SK-N-SH (cell line): Measurements from ENCODE around the gene PANK4. TPM values are rescaled to one million over a fixed set of nuclear protein-coding genes. Genes with fewer than 3 reads are reported as not detected.
A peak's percentile ranks its signal among the peaks of the same experiment; 100 is the strongest.

Experiments
- CTCF ChIA-PET: fragments of 300-600, 350-600 bp; formaldehyde crosslinking; extraction: SDS; loops from one replicate; lab custom pipeline; 2021; lab: Yijun Ruan, JAX
- POLR2A ChIA-PET: fragments of 350-600 bp; sonication (Branson Sonifier 250); formaldehyde crosslinking; extraction: SDS; loops from one replicate; lab custom pipeline; 2020; ENCODE audit warnings: antibody characterized with exemption, inconsistent platforms; lab: Yijun Ruan, JAX
- DNase-seq: peaks from one replicate; pipeline ENCODE4 v3.0.0; 2012
- H2AFZ ChIP-seq: fragments of 200-600 bp; sonication (generic); 2 replicates; pipeline ENCODE4 v1.8.1; 2016; ENCODE audit warnings: antibody characterized with exemption, mild to moderate bottlenecking, low read depth
- H3F3A ChIP-seq: fragments of 200-600 bp; sonication (generic); replicated peaks from 2 replicates; pipeline ENCODE3; 2016; ENCODE audit warnings: antibody characterized with exemption, mild to moderate bottlenecking; ENCODE audit not compliant: insufficient read depth
- H3K27ac ChIP-seq, 2 experiments: fragments of 200-500 bp in 1 of 2; fragments of 200-600 bp in 1 of 2; sonication (Bioruptor generic) in 1 of 2; sonication (generic), shearing (Covaris generic) in 1 of 2; 2 replicates each; pipeline versions ENCODE4 v1.5.1 to v1.6.1; 2014 to 2016; ENCODE audit warnings: low read depth in 2 of 2, inconsistent platforms in 1 of 2, low read length in 1 of 2, mild to moderate bottlenecking in 1 of 2, mixed read lengths in 1 of 2
- H3K27me3 ChIP-seq: fragments of 200-600 bp; sonication (generic), shearing (Covaris generic); 2 replicates; pipeline ENCODE4 v1.6.1; 2016; ENCODE audit warnings: mixed run types; ENCODE audit not compliant: insufficient read depth
- H3K36me3 ChIP-seq, 2 experiments: fragments of 200-500 bp in 1 of 2; fragments of 200-600 bp in 1 of 2; sonication (Bioruptor generic) in 1 of 2; sonication (generic) in 1 of 2; replicated peaks in 1 of 2; 2 replicates each; pipeline versions ENCODE3 to v1.5.1; 2014 to 2016; ENCODE audit warnings: low read length in 1 of 2, mild to moderate bottlenecking in 1 of 2; ENCODE audit not compliant: insufficient read depth in 2 of 2, control insufficient read depth in 1 of 2
- H3K4me1 ChIP-seq, 2 experiments: fragments of 200-500 bp in 1 of 2; fragments of 200-600 bp in 1 of 2; sonication (Bioruptor generic) in 1 of 2; sonication (generic), shearing (Covaris generic) in 1 of 2; 2 replicates each; pipeline versions ENCODE4 v1.5.1 to v1.6.1; 2014 to 2016; ENCODE audit warnings: low read depth in 1 of 2, low read length in 1 of 2, mixed run types in 1 of 2; ENCODE audit not compliant: insufficient read depth in 2 of 2, control insufficient read depth in 1 of 2
- H3K4me2 ChIP-seq: fragments of 200-600 bp; sonication (generic), shearing (Covaris generic); 2 replicates; pipeline ENCODE4 v1.6.1; 2017; ENCODE audit warnings: mixed run types
- H3K4me3 ChIP-seq, 2 experiments: fragments of 200-500 bp in 1 of 2; fragments of 200-600 bp in 1 of 2; sonication (Bioruptor generic) in 1 of 2; sonication (generic), shearing (Covaris generic) in 1 of 2; 2 replicates each; pipeline versions ENCODE4 v1.5.1 to v1.8.1; 2014 to 2016; ENCODE audit warnings: low read depth in 2 of 2, inconsistent platforms in 1 of 2, low read length in 1 of 2, mild to moderate bottlenecking in 1 of 2, mixed read lengths in 1 of 2, moderate library complexity in 1 of 2
- H3K79me2 ChIP-seq: fragments of 200-600 bp; sonication (generic); 2 replicates; pipeline ENCODE4 v1.8.1; 2017; ENCODE audit warnings: mild to moderate bottlenecking; ENCODE audit not compliant: insufficient read depth
- H3K9ac ChIP-seq: fragments of 200-600 bp; sonication (generic); 2 replicates; pipeline ENCODE4 v1.6.1; 2017; ENCODE audit warnings: mixed run types
- H3K9me2 ChIP-seq: fragments of 200-600 bp; sonication (generic); 2 replicates; pipeline ENCODE4 v1.6.1; 2017; ENCODE audit warnings: mixed run types
- H3K9me3 ChIP-seq: fragments of 200-600 bp; sonication (generic); 2 replicates; pipeline ENCODE4 v1.6.1; 2017; ENCODE audit warnings: mixed run types, mild to moderate bottlenecking, moderate library complexity
- H4K20me1 ChIP-seq: fragments of 200-600 bp; sonication (generic); 2 replicates; pipeline ENCODE4 v1.6.1; 2017; ENCODE audit warnings: mild to moderate bottlenecking, mixed run types; ENCODE audit not compliant: insufficient read depth
- ELF1 ChIP-seq: IDR thresholded peaks from 2 replicates; pipeline ENCODE4 v1.4.0; 2012
- EP300 ChIP-seq, 2 experiments: IDR thresholded peaks; 2 replicates each; pipeline versions ENCODE4 v1.4.0 to v1.6.1; 2012; ENCODE audit warnings: borderline replicate concordance in 1 of 2, low read depth in 1 of 2, low read length in 1 of 2
- EZH2phosphoT487 ChIP-seq: fragments of 200-600 bp; sonication (generic); IDR thresholded peaks from 2 replicates; pipeline ENCODE4 v1.6.1; 2017; ENCODE audit warnings: low read depth, mixed run types, mild to moderate bottlenecking, antibody characterized with exemption, moderate library complexity, borderline replicate concordance
- GABPA ChIP-seq: IDR thresholded peaks from 2 replicates; pipeline ENCODE4 v1.4.0; 2012; ENCODE audit warnings: low read depth, mild to moderate bottlenecking
- GATA2 ChIP-seq: sonication (generic); formaldehyde crosslinking; IDR thresholded peaks from 2 replicates; pipeline ENCODE4 v1.5.0; 2020; ENCODE audit warnings: mild to moderate bottlenecking, missing genetic modification reagents
- MEF2A ChIP-seq: IDR thresholded peaks from 2 replicates; pipeline ENCODE4 v1.4.0; 2012; ENCODE audit warnings: low read depth, borderline replicate concordance
- MXI1 ChIP-seq: IDR thresholded peaks from 2 replicates; pipeline ENCODE4 v1.6.1; 2012; ENCODE audit warnings: mild to moderate bottlenecking, low read depth, low read length, improper control_type of control experiment
- PBX3 ChIP-seq: IDR thresholded peaks from 2 replicates; pipeline ENCODE4; 2012
- POLR2AphosphoS5 ChIP-seq: IDR thresholded peaks from 2 replicates; pipeline ENCODE4 v1.6.1; 2012; ENCODE audit warnings: low read depth, low read length
- RAD21 ChIP-seq: IDR thresholded peaks from 2 replicates; pipeline ENCODE4 v1.6.1; 2012; ENCODE audit warnings: mild to moderate bottlenecking, low read length
- RXRA ChIP-seq: IDR thresholded peaks from 2 replicates; pipeline ENCODE4 v1.4.0; 2012; ENCODE audit warnings: low read depth, mild to moderate bottlenecking, borderline replicate concordance
- TAF1 ChIP-seq: IDR thresholded peaks from 2 replicates; pipeline ENCODE4 v1.6.1; 2012; ENCODE audit warnings: low read depth, mild to moderate bottlenecking, low read length, moderate library complexity, borderline replicate concordance
- WGBS: methylation state at CpG from one replicate; pipeline ENCODE4 v1.1.6; 2017; ENCODE audit warnings: low lambda C conversion rate; 5-methylcytosine and 5-hydroxymethylcytosine counted together
- polyA plus RNA-seq, 3 experiments: library from polyadenylated mRNA; depleted of rRNA; stranded (reverse); fragments of >200 nt; gene quantifications; 2 replicates each; pipeline ENCODE4 v1.2.3, GENCODE V29; 2012
- TF ChIP-seq, protein P1 (sequence below): IDR thresholded peaks from 2 replicates; pipeline ENCODE4 v1.6.1; 2012; ENCODE audit warnings: mild to moderate bottlenecking, low read depth, low read length, moderate library complexity

PANK4 gene
- polyA plus RNA-seq, 1 of the 3 experiments (the other 2 are of a cell fraction) = 16.6 TPM

DNA sequence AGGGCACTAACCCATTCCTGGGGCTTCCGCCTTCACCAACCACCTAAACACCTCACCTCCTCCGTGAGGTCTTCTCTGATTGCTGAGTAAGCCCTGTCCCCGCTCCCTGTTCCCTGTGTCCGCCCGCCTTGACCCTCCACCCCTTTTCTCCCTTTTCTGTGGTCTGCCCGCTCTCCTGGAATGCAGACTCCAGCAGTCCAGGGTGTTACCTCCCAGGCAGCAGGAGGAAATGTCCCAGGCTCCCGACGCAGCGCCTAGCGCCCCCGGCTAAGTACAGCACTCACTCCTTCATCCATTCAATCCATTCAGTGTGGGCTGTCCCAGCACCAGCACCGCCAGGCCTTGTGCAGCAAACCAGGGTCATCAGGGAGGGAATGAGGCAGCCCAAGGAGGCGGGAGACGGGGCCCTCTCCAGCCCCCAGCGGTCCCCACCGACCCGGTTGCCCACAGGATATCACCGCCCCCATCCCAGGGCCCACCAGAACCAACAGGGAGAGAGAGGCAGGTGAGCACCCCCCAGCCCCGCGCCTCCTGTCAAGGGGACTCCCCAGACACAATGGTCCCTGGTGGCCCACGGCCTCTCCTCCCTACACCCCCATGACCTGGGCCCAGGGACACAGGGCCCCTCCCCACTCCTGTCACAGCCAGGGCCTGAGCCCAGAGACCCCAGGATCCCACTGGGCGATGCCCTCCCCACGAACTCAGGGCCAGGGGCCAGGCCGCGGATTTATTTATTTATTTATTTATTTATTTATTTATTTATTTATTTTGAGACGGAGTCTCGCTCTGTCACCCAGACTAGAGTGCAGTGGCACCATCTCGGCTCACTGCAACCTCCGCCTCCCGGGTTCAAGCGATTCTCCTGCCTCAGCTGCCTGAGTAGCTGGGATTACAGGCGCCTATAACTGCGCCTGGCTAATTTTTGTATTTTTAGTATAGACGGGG lies 40.0 kb upstream of the PANK4 start:
- no peak overlapping the region for H3K4me2 ChIP-seq
- no peak overlapping the region for H2AFZ ChIP-seq
- H3K9me3 ChIP-seq = no peaks in the 10 kb centered on the region
- DNase-seq = peak; percentile 27
- H3K27me3 ChIP-seq = no peaks in the 10 kb centered on the region
- TF ChIP-seq TAF1 = no peak
- TF ChIP-seq, protein P1, sequence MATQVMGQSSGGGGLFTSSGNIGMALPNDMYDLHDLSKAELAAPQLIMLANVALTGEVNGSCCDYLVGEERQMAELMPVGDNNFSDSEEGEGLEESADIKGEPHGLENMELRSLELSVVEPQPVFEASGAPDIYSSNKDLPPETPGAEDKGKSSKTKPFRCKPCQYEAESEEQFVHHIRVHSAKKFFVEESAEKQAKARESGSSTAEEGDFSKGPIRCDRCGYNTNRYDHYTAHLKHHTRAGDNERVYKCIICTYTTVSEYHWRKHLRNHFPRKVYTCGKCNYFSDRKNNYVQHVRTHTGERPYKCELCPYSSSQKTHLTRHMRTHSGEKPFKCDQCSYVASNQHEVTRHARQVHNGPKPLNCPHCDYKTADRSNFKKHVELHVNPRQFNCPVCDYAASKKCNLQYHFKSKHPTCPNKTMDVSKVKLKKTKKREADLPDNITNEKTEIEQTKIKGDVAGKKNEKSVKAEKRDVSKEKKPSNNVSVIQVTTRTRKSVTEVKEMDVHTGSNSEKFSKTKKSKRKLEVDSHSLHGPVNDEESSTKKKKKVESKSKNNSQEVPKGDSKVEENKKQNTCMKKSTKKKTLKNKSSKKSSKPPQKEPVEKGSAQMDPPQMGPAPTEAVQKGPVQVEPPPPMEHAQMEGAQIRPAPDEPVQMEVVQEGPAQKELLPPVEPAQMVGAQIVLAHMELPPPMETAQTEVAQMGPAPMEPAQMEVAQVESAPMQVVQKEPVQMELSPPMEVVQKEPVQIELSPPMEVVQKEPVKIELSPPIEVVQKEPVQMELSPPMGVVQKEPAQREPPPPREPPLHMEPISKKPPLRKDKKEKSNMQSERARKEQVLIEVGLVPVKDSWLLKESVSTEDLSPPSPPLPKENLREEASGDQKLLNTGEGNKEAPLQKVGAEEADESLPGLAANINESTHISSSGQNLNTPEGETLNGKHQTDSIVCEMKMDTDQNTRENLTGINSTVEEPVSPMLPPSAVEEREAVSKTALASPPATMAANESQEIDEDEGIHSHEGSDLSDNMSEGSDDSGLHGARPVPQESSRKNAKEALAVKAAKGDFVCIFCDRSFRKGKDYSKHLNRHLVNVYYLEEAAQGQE = no peak
- no peak for TF ChIP-seq MXI1
- TF ChIP-seq RXRA = no peak
- no peak for TF ChIP-seq MEF2A
- no peak for TF ChIP-seq PBX3
- no peak for TF ChIP-seq EZH2phosphoT487
- no peak for TF ChIP-seq GABPA
- no peak for TF ChIP-seq EP300 (IDR thresholded peaks at IDR 0.05; ENCODE audit: borderline replicate concordance in 1 of 2, low read depth in 1 of 2, low read length in 1 of 2)
- no peak for TF ChIP-seq RAD21
- no peak for TF ChIP-seq POLR2AphosphoS5
- no peak for TF ChIP-seq GATA2 (CRISPR knock-in tag)
- TF ChIP-seq ELF1 = no peak
- H3K36me3 ChIP-seq = no peaks in the 10 kb centered on the region
- no peak overlapping the region for H3K4me3 ChIP-seq
- H3K79me2 ChIP-seq = no peaks in the 10 kb centered on the region
- 81% methylated on average over 24 of the region's 34 CpGs for WGBS
- ChIA-PET POLR2A (no interaction called here), CTCF (interaction anchor here (1.6 kb wide), 1 partner anchor 11 kb away, joined by 6 read pairs; the partner anchor contains the start of gene TNFRSF14)
- H4K20me1 ChIP-seq = no peaks in the 10 kb centered on the region
- H3K9ac ChIP-seq = no peak overlapping the region
- no peak overlapping the region for H3K27ac ChIP-seq
- no peaks in the 10 kb centered on the region for H3K4me1 ChIP-seq
- no peaks in the 10 kb centered on the region for H3F3A ChIP-seq
- H3K9me2 ChIP-seq = no peaks in the 10 kb centered on the region
